ENCODE results near the gene ZNF229.

- TF ChIP-seq CTCF (IDR thresholded peaks at IDR 0.05) (no peak), POLR2A (IDR thresholded peaks at IDR 0.05) (no peak)
Measured at GRCh38 chr19:44438441-44438840, 9.8 kb downstream of the ZNF229 start.
